DMS114 treated with DMSO at 0.1 percent for 48 hours (cell line): ENCODE measurements around the gene TMEM179B.
"Not testable (repeated sequence)": the region's sequence is repeated elsewhere in the genome, so short reads cannot be mapped to it uniquely, and the experiment has no call there.

Experiments used
- DNase-seq: peaks from one replicate; lab custom pipeline; 2025; ENCODE audit not compliant: unreplicated experiment; lab: John Stamatoyannopoulos, UW

The TMEM179B gene

GRCh38 chr11:62788991-62789390 lies 1.8 kb downstream of the TMEM179B start:
- no peak for DNase-seq

GRCh38 chr11:62789576-62789975 lies 2.4 kb downstream of the TMEM179B start:
- DNase-seq, result no peak

GRCh38 chr11:62791501-62792201 lies 4.4 kb downstream of the TMEM179B start, which contains the start of gene TMEM223:
TSS of gene TMEM223 (minus strand) at chr11:62792006. CDS start at chr11:62791994, 12 bp downstream.
- peak; percentile 80 for DNase-seq

- no peak for DNase-seq
Observed at GRCh38 chr11:62792202-62792575, 5.0 kb downstream of the TMEM179B start.

- DNase-seq, result no peak
Observed at GRCh38 chr11:62794201-62794775, 7.1 kb downstream of the TMEM179B start.

GRCh38 chr11:62796281-62796680 lies 9.1 kb downstream of the TMEM179B start:
- no peak for DNase-seq

- no peak for DNase-seq
Observed at GRCh38 chr11:62799486-62799885, 12.3 kb downstream of the TMEM179B start.

GRCh38 chr11:62801071-62801470 lies 13.9 kb downstream of the TMEM179B start:
- no peak for DNase-seq

- no peak for DNase-seq
Observed at GRCh38 chr11:62804310-62805075, 17.3 kb downstream of the TMEM179B start.

GRCh38 chr11:62805076-62805892 lies 18.1 kb downstream of the TMEM179B start, which contains the start of gene NXF1:
TSS of gene NXF1 (minus strand) at chr11:62805440. CDS start at chr11:62805356, 84 bp downstream.
- DNase-seq, result peak; percentile 84

GRCh38 chr11:62805961-62806441 lies 18.8 kb downstream of the TMEM179B start:
- DNase-seq, result no peak

- DNase-seq, result no peak
Observed at GRCh38 chr11:62806611-62807121, 19.5 kb downstream of the TMEM179B start.

- DNase-seq, result no peak
Observed at GRCh38 chr11:62810748-62811147, 23.5 kb downstream of the TMEM179B start.

- DNase-seq, result no peak
Observed at GRCh38 chr11:62811659-62812058, 24.5 kb downstream of the TMEM179B start.

- no peak for DNase-seq
Observed at GRCh38 chr11:62816557-62816956, 29.4 kb downstream of the TMEM179B start.

GRCh38 chr11:62817129-62817528 lies 29.9 kb downstream of the TMEM179B start:
- no peak for DNase-seq

GRCh38 chr11:62823677-62824076 lies 36.5 kb downstream of the TMEM179B start:
- DNase-seq, result no peak

GRCh38 chr11:62828130-62828529 lies 40.9 kb downstream of the TMEM179B start:
- not testable (repeated sequence) for DNase-seq

GRCh38 chr11:62830904-62831519 lies 43.8 kb downstream of the TMEM179B start:
- peak; percentile 59 for DNase-seq
